Measurements from ENCODE around the gene LPCAT1.
"Not testable (repeated sequence)": the region's sequence is repeated elsewhere in the genome, so short reads cannot be mapped to it uniquely, and the experiment has no call there.

The LPCAT1 gene

GRCh38 chr5:1540166-1540565 is 16.4 kb upstream of the LPCAT1 start:
- no peak for DNase-seq

GRCh38 chr5:1539393-1540161 is 15.8 kb upstream of the LPCAT1 start:
- not testable (repeated sequence) for DNase-seq

- no peak for DNase-seq
Measured at GRCh38 chr5:1538741-1539392, 15.1 kb upstream of the LPCAT1 start.

GRCh38 chr5:1538276-1538675 is 14.5 kb upstream of the LPCAT1 start:
- no peak for DNase-seq

- DNase-seq: no peak
Measured at GRCh38 chr5:1537603-1538154, 13.9 kb upstream of the LPCAT1 start.

GRCh38 chr5:1536871-1537602 is 13.3 kb upstream of the LPCAT1 start:
- no peak for DNase-seq

- DNase-seq: no peak
Measured at GRCh38 chr5:1536322-1536845, 12.6 kb upstream of the LPCAT1 start.

GRCh38 chr5:1535646-1536045 is 11.9 kb upstream of the LPCAT1 start:
- no peak for DNase-seq

GRCh38 chr5:1532384-1532783 is 8.6 kb upstream of the LPCAT1 start:
- no peak for DNase-seq

- no peak for DNase-seq
Measured at GRCh38 chr5:1529498-1529897, 5.7 kb upstream of the LPCAT1 start.

- no peak for DNase-seq
Measured at GRCh38 chr5:1527533-1528205, 3.9 kb upstream of the LPCAT1 start.

GRCh38 chr5:1526681-1527131 is 2.9 kb upstream of the LPCAT1 start:
- DNase-seq: no peak

GRCh38 chr5:1526190-1526631 is 2.5 kb upstream of the LPCAT1 start:
- no peak for DNase-seq

- no peak for DNase-seq
Measured at GRCh38 chr5:1525624-1526189, 1.9 kb upstream of the LPCAT1 start.

- no peak for DNase-seq
Measured at GRCh38 chr5:1524799-1525623, 1.3 kb upstream of the LPCAT1 start.

- no peak for DNase-seq
Measured at GRCh38 chr5:1524481-1524798, 680 bp upstream of the LPCAT1 start.

GRCh38 chr5:1523480-1523792 is 324 bp downstream of the LPCAT1 start:
- no peak for DNase-seq

GRCh38 chr5:1522601-1523479 is 920 bp downstream of the LPCAT1 start:
- DNase-seq: no peak

- DNase-seq: no peak
Measured at GRCh38 chr5:1521671-1522600, 1.8 kb downstream of the LPCAT1 start.
